Superior temporal gyrus (tissue), 1 donor: Measurements from ENCODE around the gene INPP5K.
A peak's percentile ranks its signal among the peaks of the same experiment; 100 is the strongest.

Source experiments
- DNase-seq: peaks from one replicate; pipeline ENCODE4 v3.0.0-alpha.2; 2016; ENCODE audit errors: extremely low spot score

Gene INPP5K

GRCh38 chr17:1505586-1505985, 10.8 kb downstream of the INPP5K start:
- DNase-seq, result no peak

DNA sequence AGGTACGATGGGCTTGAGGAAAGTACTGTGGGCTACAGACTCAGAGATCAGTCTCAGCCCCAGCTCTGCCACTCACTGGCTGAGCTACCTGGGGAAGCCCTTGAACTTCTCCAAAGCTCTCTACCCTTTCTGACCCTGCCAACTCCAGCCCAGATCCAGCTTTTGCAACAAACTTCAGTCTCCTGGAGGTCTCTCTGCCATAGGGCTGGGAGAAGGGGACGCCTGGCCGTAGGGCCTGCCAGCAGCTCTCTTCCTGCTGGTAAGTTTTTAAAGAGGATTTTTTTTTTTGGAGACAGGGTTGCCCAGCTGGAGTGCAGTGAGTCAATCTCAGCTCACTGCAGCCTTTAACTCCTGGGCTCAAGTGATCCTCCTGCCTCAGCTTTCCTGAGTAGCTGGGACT, 11.5 kb downstream of the INPP5K start:
- DNase-seq, result no peak

GRCh38 chr17:1503699-1504098, 12.7 kb downstream of the INPP5K start:
- no peak for DNase-seq

- DNase-seq, result no peak
Measured at GRCh38 chr17:1498869-1499268, 17.5 kb downstream of the INPP5K start.

DNA sequence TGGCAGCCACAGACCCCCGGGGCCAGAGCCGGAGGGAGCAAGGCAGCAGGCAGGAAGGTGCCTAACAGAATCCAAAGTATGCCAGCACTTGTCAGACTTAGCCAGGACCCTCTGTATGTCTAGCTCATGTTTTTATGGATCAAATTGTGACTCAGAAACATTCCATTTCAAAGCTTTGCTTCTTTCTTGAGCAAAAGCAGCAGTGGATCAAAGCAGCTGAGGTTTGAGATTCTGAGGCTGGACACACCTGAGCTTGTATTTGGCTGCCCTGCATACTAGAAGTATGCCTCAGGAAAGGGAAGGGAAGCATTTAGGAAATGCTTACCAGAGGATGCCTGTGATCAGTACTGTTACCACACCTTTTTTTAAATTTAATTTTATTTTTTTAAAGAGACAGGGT, 18.2 kb downstream of the INPP5K start:
- no peak for DNase-seq

DNA sequence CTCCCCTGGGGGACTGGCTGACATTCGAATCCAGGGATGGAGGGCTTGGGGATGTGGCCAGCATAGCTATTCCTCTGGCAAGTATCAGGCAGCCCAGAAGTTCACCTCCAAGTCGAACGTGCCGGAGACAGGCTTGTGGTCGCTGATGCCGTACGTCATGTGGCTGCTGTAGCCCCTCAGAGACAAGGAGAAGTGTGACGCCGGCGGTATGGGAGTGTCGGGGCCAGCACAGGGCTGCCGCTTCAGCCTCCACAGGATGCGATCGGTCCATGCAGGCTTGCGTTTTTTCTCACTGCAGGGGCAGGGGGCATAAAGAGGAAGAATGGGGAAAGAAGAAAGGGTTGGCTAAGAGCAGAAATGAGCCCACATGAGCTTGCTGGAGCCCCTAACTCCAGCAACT, 18.6 kb downstream of the INPP5K start:
- no peak for DNase-seq

DNA sequence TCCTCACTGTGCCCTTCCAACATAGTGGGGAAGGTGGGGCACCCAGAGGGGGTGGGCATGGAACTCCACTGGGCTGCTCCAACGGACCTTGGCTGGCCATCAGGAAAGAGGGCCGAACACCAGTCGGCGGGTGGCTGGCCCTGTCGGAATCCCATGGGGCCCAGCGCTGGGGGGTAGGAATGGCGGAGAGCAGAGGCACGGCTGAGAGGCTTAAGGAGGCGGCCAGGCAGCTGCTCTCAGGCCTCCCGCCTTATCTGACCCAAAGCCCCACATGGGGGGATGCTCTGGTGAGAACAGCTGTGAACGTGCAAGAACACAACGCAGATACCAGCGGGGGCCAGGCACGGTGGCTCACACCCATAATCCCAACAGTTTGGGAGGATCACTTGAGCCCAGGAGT, 19.5 kb downstream of the INPP5K start:
- no peak for DNase-seq

DNA sequence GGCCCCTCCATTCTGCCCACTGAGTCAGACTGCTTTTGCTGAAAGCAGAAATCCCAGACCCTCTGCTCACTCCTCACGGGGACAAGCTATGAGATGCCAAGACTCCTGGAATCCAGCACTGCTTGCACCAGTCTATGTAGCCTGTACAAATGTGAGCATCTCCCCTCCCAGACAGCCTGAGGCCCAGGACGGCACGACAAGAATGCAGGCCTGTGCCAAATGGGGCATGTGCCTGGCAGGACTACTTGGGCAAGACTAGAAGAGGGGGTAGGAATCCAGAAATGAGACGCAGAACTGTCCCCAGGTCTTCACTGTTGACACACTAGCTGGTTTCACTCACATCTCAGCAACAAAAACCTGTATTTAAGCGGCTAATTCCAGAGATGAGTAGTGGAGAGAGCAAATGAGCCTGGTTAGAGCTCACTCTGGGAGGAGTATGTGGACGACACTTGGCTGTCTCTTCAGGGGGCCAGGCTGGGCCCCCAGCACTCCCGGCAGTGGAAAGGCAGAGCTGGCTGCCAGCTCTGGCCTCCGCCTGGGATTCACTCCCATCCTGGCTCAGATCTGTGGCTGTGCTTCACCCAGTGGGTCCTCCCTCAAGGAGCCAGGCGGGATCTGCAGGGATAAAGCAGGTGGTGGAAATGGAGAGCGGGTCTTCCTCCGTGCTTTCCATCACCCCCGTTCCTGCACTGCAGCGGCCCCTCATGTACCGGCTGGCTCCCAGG, 21.0 kb downstream of the INPP5K start:
- no peak for DNase-seq

GRCh38 chr17:1494736-1495253, 21.6 kb downstream of the INPP5K start:
- no peak for DNase-seq

DNA sequence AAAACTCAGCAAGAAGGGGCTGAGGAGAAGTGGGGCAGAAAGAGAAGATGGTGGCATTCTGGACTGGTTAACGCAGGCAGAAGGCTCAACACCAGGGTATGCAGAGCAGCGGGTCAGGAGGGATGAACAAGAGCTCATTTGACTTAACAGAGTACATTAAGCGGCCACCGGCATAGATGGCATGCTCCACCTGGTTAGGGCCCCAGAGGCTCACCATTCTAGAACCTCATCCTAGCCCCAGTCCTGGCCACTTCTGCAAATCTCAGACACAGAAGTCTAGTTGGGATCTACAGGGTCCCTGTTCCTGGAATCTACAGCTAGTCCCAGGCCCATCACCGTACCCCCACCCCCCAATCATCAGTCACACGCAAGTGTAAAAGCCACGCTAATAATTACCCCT, 22.2 kb downstream of the INPP5K start:
- DNase-seq, result no peak

GRCh38 chr17:1493291-1493980, 23.0 kb downstream of the INPP5K start:
- DNase-seq, result no peak

DNA sequence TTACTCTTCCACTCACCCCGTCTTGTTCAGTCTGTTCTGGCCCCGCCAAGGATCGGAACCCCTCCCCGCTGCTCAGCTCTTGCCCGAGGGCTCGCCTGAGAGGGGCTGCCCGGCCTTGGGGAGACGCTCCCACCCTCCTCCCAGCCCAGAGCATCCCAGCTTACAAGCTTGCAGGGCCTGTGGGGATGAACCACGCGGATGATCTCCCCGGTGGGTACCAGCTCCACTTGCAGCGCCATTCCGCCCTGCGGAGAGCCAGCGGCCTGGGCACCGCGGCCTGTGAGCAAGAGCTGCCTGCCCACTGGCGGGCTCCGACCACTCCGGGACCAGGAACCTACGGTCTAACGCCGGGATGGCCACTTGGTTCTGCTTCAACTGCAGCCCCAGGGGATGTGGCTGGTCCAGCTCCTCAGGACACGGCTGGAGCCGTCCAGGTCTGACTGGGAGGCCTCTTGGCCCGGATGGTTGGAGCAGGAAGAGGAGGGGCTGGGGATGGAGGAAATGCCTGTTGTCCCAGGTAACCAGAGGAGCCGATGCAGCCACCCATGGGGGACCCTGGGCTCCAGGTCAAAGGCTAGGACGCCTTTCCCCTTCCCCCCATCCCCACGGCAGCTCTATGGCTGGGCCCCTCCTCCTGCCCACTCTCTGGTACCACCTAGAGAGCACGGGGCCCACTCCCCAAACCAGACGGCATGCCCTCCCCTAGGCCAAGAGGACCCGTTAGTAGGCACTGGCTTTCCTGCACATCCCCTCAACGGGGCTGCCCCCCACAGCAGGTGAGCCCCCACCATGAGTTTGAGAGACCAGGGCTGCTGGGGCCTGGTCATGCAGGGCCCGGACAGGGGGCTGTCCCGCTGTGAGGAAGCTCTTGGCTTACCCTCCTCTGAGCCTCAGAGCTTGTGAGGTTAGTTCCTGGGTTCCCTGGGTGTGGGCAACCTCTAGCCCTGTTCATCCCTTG, 23.9 kb downstream of the INPP5K start, which contains the start of gene MYO1C:
Gene MYO1C (minus strand): TSS at position 438 of the 958 bp plus-strand sequence. CDS start 199 bp downstream, at position 239.
- no peak for DNase-seq

DNA sequence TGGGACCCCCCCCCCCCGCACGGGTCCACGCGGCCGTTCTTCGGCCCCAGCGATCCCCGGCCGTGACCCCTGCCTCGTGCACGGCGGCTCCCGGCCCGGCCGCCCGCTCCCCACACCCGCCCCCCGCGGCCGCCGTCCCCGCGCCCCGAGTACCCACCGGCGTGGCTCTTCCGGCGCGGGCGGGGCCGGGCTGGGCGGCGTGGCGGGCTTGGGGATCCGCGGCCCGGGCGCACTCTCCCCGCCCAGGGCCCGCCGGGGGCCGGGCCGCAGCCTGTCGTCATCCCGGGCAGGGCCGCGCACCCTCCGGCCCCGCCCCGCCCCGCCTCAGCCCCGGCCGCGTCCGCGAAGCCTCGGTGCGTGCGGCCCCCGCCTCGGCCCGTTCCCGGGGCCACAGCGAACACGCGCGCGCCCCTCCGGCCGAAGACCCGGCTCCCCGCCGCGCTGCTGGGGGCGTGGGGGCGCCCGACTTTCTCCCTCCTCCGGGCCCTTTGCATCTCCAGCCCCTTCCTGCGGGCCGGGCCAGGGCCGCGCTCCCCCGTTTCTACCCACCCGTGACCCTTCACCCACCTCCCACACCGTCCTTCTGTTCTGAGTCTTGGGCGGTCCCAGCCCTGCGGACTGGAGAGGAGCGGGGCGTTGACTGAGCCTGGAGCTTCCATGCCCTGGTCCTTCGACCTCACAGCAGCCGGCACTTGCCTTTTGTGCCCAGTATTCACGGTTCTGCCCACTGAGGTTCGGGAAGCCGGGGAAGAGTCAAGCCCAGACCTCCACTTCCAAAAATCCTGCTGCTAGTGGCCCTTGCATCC, 24.8 kb downstream of the INPP5K start:
- no peak for DNase-seq

DNA sequence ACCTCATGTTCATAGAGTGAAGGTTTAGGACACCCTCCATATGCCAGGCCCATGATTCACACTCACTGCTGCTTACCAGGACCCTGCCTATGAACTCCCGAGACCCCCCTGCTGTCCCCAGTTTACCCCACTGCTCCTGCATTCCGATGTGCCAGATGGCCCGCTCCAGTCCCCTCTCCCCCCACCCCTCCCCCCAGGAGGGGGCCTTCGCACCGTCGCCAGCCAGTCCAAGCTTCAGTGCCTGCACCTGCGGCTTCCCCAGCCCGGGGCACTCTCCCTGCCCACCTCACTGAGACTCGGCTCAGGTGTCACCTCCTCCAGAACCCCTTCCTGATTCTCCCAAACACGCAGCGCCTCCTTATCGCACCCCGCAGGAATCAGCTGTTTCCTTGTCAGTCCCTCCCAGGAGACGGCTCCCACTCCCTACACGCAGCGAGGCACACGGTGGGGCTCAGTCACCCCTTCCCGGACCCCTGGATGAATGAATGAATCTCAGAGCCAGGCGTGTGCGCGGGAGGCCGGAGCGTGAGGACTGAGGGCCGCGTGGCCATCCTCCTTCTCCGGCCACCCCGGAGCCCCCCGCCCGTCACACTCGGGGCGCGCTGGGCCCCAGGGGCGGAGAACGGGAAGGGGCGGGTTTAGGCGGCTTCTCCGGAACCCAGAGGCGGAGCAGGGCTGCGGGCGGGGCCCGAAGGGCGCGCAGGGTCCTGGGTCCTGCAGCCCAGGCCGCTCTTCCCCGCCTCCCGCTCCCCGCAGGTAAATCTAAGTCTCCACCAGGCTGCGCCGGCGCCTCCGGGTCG, 25.6 kb downstream of the INPP5K start:
- DNase-seq, result peak; percentile 12

DNA sequence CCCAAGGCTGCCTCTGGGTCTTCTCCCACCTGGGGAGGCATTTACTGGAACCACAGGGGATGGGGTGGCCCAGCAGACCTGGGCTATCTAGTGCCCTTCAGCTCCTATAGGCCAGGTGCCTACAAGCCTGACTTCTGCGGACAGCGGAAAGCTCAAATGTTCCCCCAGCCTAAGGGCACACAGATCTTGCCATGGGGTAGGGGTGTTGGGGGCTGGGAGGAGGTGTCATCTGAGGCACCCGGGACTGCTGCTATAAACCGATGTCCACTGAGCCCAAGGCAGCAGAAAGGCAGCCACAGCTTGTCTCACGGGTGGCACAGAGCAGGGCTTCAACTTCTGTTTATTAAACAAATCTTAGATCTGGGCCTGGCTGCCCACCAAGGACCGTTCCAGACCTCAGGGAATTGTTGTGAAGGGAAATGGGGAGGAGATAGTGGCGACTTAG, 27.6 kb downstream of the INPP5K start:
- DNase-seq, result no peak

GRCh38 chr17:1487939-1488825, 28.2 kb downstream of the INPP5K start:
- peak; percentile 72 for DNase-seq

GRCh38 chr17:1486802-1487695, 29.4 kb downstream of the INPP5K start:
- no peak for DNase-seq
